H1 (cell line): ENCODE measurements around the gene PRLH.

Experiments
- CTCF ChIP-seq, 3 experiments: IDR thresholded peaks; 1 replicate in 2 of 3; 2 replicates in 1 of 3; pipeline versions ENCODE4 v1.5.1 to v1.6.1; 2011; ENCODE audit warnings: low read length in 3 of 3, mild to moderate bottlenecking in 3 of 3, inconsistent platforms in 2 of 3, low read depth in 1 of 3, moderate library complexity in 1 of 3; ENCODE audit not compliant: insufficient read depth in 1 of 3; ENCODE audit errors: control extremely low read depth in 1 of 3
- TAF1 ChIP-seq: IDR thresholded peaks from 2 replicates; pipeline ENCODE4 v1.6.1; 2011; ENCODE audit warnings: mild to moderate bottlenecking, low read depth, low read length
- USF2 ChIP-seq: IDR thresholded peaks from 2 replicates; pipeline ENCODE4 v1.6.1; 2011; ENCODE audit warnings: low read length, improper control_type of control experiment

GRCh38 chr2:237535385-237536082 lies 30.8 kb upstream of the PRLH start:
- no peak for TF ChIP-seq TAF1
- no peak for TF ChIP-seq CTCF (IDR thresholded peaks at IDR 0.05; ENCODE audit: control extremely low read depth in 1 of 3, insufficient read depth in 1 of 3, low read depth in 1 of 3, low read length in 3 of 3)
- no peak for TF ChIP-seq USF2
